ENCODE data around the gene POMT2.

- TF ChIP-seq POLR2A (IDR thresholded peaks at IDR 0.05) (no peak), CTCF (IDR thresholded peaks at IDR 0.05) (no peak)
These were observed 61.5 kb downstream of the POMT2 start for GRCh38 chr14:77259025-77259715.
